ENCODE data around the gene SETBP1. TPM values are rescaled to one million over a fixed set of nuclear protein-coding genes. Genes with fewer than 3 reads are reported as not detected.

SETBP1 gene
- total and polyA plus RNA-seq, 8 donors: 1.4 to 66.5 (median 20.1) TPM

DNA sequence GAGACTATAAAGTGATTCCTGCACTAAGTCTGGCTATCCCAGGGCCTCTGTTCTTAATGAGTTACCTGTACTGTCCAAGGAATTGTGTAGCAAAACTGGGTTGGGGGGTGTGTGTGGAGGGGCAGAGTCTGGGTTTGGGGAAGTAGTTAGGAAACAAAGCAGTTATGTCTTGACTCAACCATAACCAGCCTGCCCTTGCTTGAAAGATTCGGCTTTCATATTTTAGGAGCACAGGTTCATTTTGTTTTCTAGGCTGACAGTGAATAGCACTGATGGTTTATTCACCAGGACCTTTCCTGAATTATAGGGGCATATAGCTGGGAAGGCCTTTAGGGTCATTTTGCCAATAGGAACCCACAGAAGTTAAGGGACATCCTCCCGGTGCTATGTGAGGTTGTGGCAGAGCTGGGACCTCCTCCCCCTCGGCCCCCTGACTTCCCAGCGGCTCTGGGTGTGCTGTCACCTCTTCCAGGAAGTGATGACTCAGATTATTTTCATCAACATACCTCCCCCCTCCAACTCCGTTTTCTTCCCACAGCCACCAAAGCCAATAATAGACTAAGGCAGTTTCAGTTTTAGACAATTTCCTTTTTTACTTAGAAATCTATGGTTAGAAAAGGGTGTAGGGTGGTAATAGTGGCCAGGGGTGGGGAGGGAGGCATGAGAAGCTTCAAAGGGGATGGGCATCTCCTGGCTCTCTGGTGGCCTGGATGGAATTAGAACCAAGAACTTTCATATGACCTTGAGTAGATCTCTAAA lies 44.8 kb downstream of the SETBP1 start:
- DNase-seq: peak in 1 of 2 donors; percentile 64
- no peaks in the 10 kb centered on the region for H3K36me3 ChIP-seq
- WGBS, 5 donors: 34 to 54% (median 41%) methylated on average over 5 of the region's 5 CpGs
- no peaks in the 10 kb centered on the region for H3K27me3 ChIP-seq
- no peak overlapping the region for H3K4me3 ChIP-seq
- peaks cover 24 to 66% (median 44%) of the 10 kb centered on the region in 4 donors for H3K4me1 ChIP-seq
- no peaks in the 10 kb centered on the region for H3K9me3 ChIP-seq
- intact Hi-C loops (cut with DNase I; ENCODE audit: low total_unique reads): no loop called here
- H3K27ac ChIP-seq: peak overlapping the region; percentile 30 to 75 (median 67)
- peak in 2 of 3 donors; percentile 36 to 58 for TF ChIP-seq POLR2AphosphoS5 (IDR thresholded peaks at IDR 0.05)
- TF ChIP-seq EP300 (IDR thresholded peaks at IDR 0.05): no peak
- TF ChIP-seq CTCF (IDR thresholded peaks at IDR 0.05): no peak

GRCh38 chr18:44726059-44726421 lies 45.4 kb downstream of the SETBP1 start:
- H3K36me3 ChIP-seq: no peaks in the 10 kb centered on the region
- H3K4me3 ChIP-seq: no peak overlapping the region
- H3K4me1 ChIP-seq: peaks cover 24 to 70% (median 46%) of the 10 kb centered on the region in 4 donors
- peak overlapping the region in 4 of 5 donors; percentile 57 to 75 (median 68) for H3K27ac ChIP-seq
- no peaks in the 10 kb centered on the region for H3K9me3 ChIP-seq
- DNase-seq: no peak
- no peak for TF ChIP-seq POLR2A (IDR thresholded peaks at IDR 0.05)
- TF ChIP-seq CTCF (IDR thresholded peaks at IDR 0.05): no peak
- TF ChIP-seq EP300 (IDR thresholded peaks at IDR 0.05): no peak
- no peak for TF ChIP-seq POLR2AphosphoS5 (IDR thresholded peaks at IDR 0.05)
- H3K27me3 ChIP-seq: no peaks in the 10 kb centered on the region
- intact Hi-C loops (cut with DNase I; ENCODE audit: low total_unique reads): no loop called here

- no peaks in the 10 kb centered on the region for H3K36me3 ChIP-seq
- H3K27ac ChIP-seq: no peak overlapping the region
- peaks cover 24 to 83% (median 54%) of the 10 kb centered on the region in 4 donors for H3K4me1 ChIP-seq
- no peak for TF ChIP-seq EP300 (IDR thresholded peaks at IDR 0.05)
- no peak for TF ChIP-seq POLR2A (IDR thresholded peaks at IDR 0.05)
- TF ChIP-seq POLR2AphosphoS5 (IDR thresholded peaks at IDR 0.05): no peak
- no peak for TF ChIP-seq CTCF (IDR thresholded peaks at IDR 0.05)
- WGBS, 5 donors: 87 to 96% (median 93%) methylated on average over 4 of the region's 4 CpGs
- no peaks in the 10 kb centered on the region for H3K27me3 ChIP-seq
- intact Hi-C loops (cut with DNase I; ENCODE audit: low total_unique reads): no loop called here
- no peak overlapping the region for H3K4me3 ChIP-seq
- no peak for DNase-seq
- no peaks in the 10 kb centered on the region for H3K9me3 ChIP-seq
Measured at GRCh38 chr18:44727291-44727690, 46.6 kb downstream of the SETBP1 start.

GRCh38 chr18:44729631-44730101 lies 49.0 kb downstream of the SETBP1 start:
- intact Hi-C loops (cut with DNase I; ENCODE audit: low total_unique reads): no loop called here
- no peaks in the 10 kb centered on the region for H3K36me3 ChIP-seq
- no peak overlapping the region for H3K4me3 ChIP-seq
- 50 to 59% (median 53%) methylated on average over 5 of the region's 5 CpGs for WGBS, 5 donors
- TF ChIP-seq CTCF (IDR thresholded peaks at IDR 0.05): no peak
- no peak for TF ChIP-seq POLR2AphosphoS5 (IDR thresholded peaks at IDR 0.05)
- TF ChIP-seq POLR2A (IDR thresholded peaks at IDR 0.05): no peak
- no peak for TF ChIP-seq EP300 (IDR thresholded peaks at IDR 0.05)
- no peaks in the 10 kb centered on the region for H3K9me3 ChIP-seq
- H3K27me3 ChIP-seq: no peaks in the 10 kb centered on the region
- no peak overlapping the region for H3K27ac ChIP-seq
- H3K4me1 ChIP-seq: peaks cover 15 to 83% (median 53%) of the 10 kb centered on the region in 4 donors
- no peak for DNase-seq

All from stomach (tissue), 9 donors.